Nephron (organoid): ENCODE data around the gene GADL1.

Experiments
- H3K27ac Mint-ChIP-seq, 3 experiments: 2 replicates each; pipeline ENCODE4 v1.8.0; 2020; ENCODE audit warnings: mixed read lengths in 3 of 3, mild to moderate bottlenecking in 2 of 3, moderate library complexity in 1 of 3
- H3K27me3 Mint-ChIP-seq: 2 replicates; pipeline ENCODE4 v1.8.0; 2021; ENCODE audit warnings: low read depth, mild to moderate bottlenecking, moderate library complexity, mixed read lengths
- H3K36me3 Mint-ChIP-seq: 2 replicates; pipeline ENCODE4 v1.8.0; 2020; ENCODE audit warnings: low read depth, mixed read lengths
- H3K4me1 Mint-ChIP-seq: 2 replicates; pipeline ENCODE4 v1.8.0; 2020; ENCODE audit warnings: mixed read lengths
- H3K4me3 Mint-ChIP-seq, 3 experiments: 2 replicates each; pipeline ENCODE4 v1.8.0; 2020; ENCODE audit warnings: mild to moderate bottlenecking in 3 of 3, mixed read lengths in 3 of 3, moderate library complexity in 2 of 3
- H3K9me3 Mint-ChIP-seq: 2 replicates; pipeline ENCODE4 v1.8.0; 2020; ENCODE audit warnings: mixed read lengths
- TF ChIP-seq, protein P1 (sequence below), 3 experiments: fragments of 200-600 bp; sonication (generic); IDR thresholded peaks; one replicate each; pipeline ENCODE4 v1.5.0; 2021; ENCODE audit warnings: antibody characterized with exemption in 3 of 3; ENCODE audit not compliant: unreplicated experiment in 3 of 3

Gene GADL1

DNA sequence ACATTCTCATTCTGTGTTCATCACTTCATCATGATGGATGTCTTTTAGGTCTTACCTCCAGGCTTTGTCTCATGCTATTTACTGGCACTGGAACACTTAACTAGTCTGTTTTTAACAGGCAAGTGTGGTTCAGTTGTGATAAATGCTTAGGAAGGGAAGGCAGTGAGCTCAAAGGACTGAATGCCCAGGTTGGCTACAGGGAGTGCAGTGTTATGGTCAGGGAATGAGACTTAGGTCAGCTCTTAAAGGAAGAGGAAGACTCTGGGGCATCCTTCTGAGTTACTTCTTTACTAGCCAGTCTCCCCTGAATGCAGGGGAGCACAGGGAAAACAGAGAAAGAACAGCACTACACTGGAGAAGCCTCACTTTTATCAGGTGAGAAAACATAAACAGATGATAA lies 215.4 kb downstream of the GADL1 start:
- H3K27ac Mint-ChIP-seq, result peak overlapping the region in 2 of 3 experiments; percentile 33 to 41
- H3K27me3 Mint-ChIP-seq, result peaks cover 7% of the 10 kb centered on the region
- H3K36me3 Mint-ChIP-seq, result peaks cover 56% of the 10 kb centered on the region
- H3K4me3 Mint-ChIP-seq, result no peak overlapping the region
- H3K4me1 Mint-ChIP-seq, result peaks cover 55% of the 10 kb centered on the region
- no peaks in the 10 kb centered on the region for H3K9me3 Mint-ChIP-seq
- TF ChIP-seq, protein P1, sequence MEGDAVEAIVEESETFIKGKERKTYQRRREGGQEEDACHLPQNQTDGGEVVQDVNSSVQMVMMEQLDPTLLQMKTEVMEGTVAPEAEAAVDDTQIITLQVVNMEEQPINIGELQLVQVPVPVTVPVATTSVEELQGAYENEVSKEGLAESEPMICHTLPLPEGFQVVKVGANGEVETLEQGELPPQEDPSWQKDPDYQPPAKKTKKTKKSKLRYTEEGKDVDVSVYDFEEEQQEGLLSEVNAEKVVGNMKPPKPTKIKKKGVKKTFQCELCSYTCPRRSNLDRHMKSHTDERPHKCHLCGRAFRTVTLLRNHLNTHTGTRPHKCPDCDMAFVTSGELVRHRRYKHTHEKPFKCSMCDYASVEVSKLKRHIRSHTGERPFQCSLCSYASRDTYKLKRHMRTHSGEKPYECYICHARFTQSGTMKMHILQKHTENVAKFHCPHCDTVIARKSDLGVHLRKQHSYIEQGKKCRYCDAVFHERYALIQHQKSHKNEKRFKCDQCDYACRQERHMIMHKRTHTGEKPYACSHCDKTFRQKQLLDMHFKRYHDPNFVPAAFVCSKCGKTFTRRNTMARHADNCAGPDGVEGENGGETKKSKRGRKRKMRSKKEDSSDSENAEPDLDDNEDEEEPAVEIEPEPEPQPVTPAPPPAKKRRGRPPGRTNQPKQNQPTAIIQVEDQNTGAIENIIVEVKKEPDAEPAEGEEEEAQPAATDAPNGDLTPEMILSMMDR (IDR thresholded peaks at IDR 0.05; ENCODE audit: unreplicated experiment in 3 of 3), result no peak

DNA sequence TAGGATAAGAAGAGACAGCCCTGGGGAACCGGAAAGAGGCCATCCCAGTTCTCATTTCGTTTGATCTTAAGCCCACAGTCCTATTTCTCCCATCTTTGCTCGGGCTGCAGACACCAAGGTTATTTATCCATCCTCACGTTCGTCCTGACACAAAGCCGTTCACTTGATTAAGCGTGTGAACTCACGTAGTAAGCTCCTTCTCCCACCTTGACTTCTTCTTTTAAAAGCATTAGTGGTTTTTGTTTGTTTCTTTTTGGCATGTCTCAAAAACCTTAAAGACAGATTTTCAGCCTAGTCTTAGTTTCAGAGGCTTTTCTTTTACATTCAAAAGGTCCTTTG lies 217.1 kb downstream of the GADL1 start:
- peaks cover 7% of the 10 kb centered on the region for H3K27me3 Mint-ChIP-seq
- TF ChIP-seq, protein P1 (IDR thresholded peaks at IDR 0.05; ENCODE audit: unreplicated experiment in 3 of 3), result no peak
- no peak overlapping the region for H3K4me3 Mint-ChIP-seq
- peak overlapping the region in 2 of 3 experiments; percentile 20 to 33 for H3K27ac Mint-ChIP-seq
- H3K36me3 Mint-ChIP-seq, result peaks cover 70% of the 10 kb centered on the region
- peaks cover 42% of the 10 kb centered on the region for H3K4me1 Mint-ChIP-seq
- H3K9me3 Mint-ChIP-seq, result no peaks in the 10 kb centered on the region

DNA sequence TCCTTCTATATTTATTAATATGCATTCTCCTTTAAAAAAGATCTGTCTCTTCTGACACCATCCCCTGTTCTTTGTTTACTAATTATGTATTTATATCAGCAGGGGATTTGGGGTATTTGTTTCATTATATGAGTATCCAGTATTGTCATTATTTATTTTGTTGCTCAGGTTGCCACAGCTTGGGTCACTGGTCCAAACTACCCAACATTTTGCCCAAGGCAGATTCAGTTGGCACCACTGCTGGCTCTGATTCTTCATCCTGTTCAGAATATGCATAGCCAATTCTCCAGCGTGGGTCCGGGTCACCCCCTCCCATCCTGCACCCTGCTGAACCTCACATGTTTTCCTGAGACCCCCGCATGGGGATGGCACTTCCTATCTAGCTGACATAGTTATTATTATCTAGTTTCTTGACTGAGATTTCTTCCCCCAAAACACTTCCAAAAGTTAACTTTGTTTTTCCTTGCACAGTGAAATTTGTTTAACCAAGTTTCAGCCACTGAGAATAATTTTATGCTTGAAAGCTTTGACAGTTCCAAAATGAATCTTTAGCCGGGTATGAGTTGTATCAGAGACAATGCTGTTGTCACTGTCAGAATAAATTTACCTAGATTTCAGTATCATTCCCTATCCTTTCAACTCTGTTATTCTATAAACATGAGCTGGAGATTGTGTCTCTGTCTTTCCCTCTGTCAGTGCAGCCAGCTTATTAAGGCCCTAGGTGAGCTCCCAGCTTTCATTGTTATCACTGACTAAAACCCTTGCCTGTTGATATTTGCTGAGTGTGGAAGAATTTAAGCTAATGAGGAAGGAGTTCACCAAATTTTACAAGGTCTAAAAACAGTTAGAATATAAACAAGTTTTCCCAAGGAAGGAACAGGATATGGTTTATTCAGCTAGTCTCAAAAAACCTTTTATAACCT lies 217.8 kb downstream of the GADL1 start:
- Mint-ChIP-seq H3K27me3 (peaks cover 2% of the 10 kb centered on the region), H3K4me3 (no peak overlapping the region), H3K4me1 (peaks cover 35% of the 10 kb centered on the region), H3K36me3 (peaks cover 74% of the 10 kb centered on the region), H3K27ac (peak overlapping the region; percentile 8 to 33 (median 20)), H3K9me3 (no peaks in the 10 kb centered on the region)
- TF ChIP-seq, protein P1 (IDR thresholded peaks at IDR 0.05; ENCODE audit: unreplicated experiment in 3 of 3), result no peak
